GM23338 (cell line): ENCODE measurements around the gene AKR1D1. TPM values are rescaled to one million over a fixed set of nuclear protein-coding genes. Genes with fewer than 3 reads are reported as not detected.

ENCODE experiments used
- ATAC-seq: fragments of 200-7000 bp; cut with Tn5 transposase; 3 replicates; pipeline ENCODE4 v1.9.1; 2020
- DNase-seq: peaks from one replicate; pipeline ENCODE4 v3.0.0-alpha.2; 2015; ENCODE audit warnings: low spot score
- H2AFZ ChIP-seq: fragments of 200-600 bp; sonication (generic); 2 replicates; pipeline ENCODE4 v1.8.0; 2016; ENCODE audit warnings: antibody characterized with exemption, mild to moderate bottlenecking, moderate library complexity
- H3F3A ChIP-seq: fragments of 200-600 bp; sonication (generic); replicated peaks from 2 replicates; pipeline ENCODE4 v1.8.0; 2017; ENCODE audit warnings: antibody characterized with exemption, mixed run types, low read depth
- H3K27ac ChIP-seq: fragments of 200-600 bp; sonication (generic); 2 replicates; pipeline ENCODE4 v1.6.1; 2016; ENCODE audit warnings: low read depth
- H3K27me3 ChIP-seq: fragments of 200-600 bp; sonication (generic); 2 replicates; pipeline ENCODE4 v1.8.0; 2016; ENCODE audit warnings: mild to moderate bottlenecking, mixed run types, moderate library complexity; ENCODE audit not compliant: insufficient read depth
- H3K36me3 ChIP-seq: fragments of 200-600 bp; sonication (generic); 2 replicates; pipeline ENCODE4 v1.8.0; 2016; ENCODE audit warnings: mild to moderate bottlenecking; ENCODE audit not compliant: insufficient read depth
- H3K4me1 ChIP-seq: fragments of 200-600 bp; sonication (generic); 2 replicates; pipeline ENCODE4 v1.8.0; 2016; ENCODE audit warnings: mild to moderate bottlenecking, moderate library complexity; ENCODE audit not compliant: insufficient read depth
- H3K4me2 ChIP-seq: fragments of 200-600 bp; sonication (generic); 2 replicates; pipeline ENCODE4 v1.7.1; 2017; ENCODE audit warnings: mixed run types
- H3K4me3 ChIP-seq: fragments of 200-600 bp; sonication (generic); 2 replicates; pipeline ENCODE4 v1.6.1; 2016; ENCODE audit warnings: mixed run types
- H3K79me2 ChIP-seq: fragments of 200-600 bp; sonication (generic); replicated peaks from 2 replicates; pipeline ENCODE4 v1.8.0; 2017; ENCODE audit warnings: mild to moderate bottlenecking; ENCODE audit not compliant: insufficient read depth
- H3K9me2 ChIP-seq: fragments of 200-600 bp; sonication (generic); 2 replicates; pipeline ENCODE4 v1.8.0; 2017; ENCODE audit not compliant: insufficient read depth
- H4K20me1 ChIP-seq: fragments of 200-600 bp; sonication (generic); replicated peaks from 2 replicates; pipeline ENCODE4 v1.8.0; 2017; ENCODE audit warnings: mild to moderate bottlenecking; ENCODE audit not compliant: insufficient read depth
- H3K27ac Mint-ChIP-seq: 2 replicates; pipeline ENCODE4 v1.8.0; 2020; ENCODE audit warnings: inconsistent platforms, mild to moderate bottlenecking, moderate library complexity, mixed read lengths
- H3K27me3 Mint-ChIP-seq: 3 replicates; pipeline ENCODE4 v1.8.0; 2022; ENCODE audit warnings: low read depth, mild to moderate bottlenecking, moderate library complexity, mixed read lengths, inconsistent platforms; ENCODE audit not compliant: insufficient read depth, poor library complexity
- H3K36me3 Mint-ChIP-seq: 3 replicates; pipeline ENCODE4 v1.8.0; 2021; ENCODE audit warnings: low read depth, mild to moderate bottlenecking, inconsistent platforms, moderate library complexity, mixed read lengths
- H3K4me1 Mint-ChIP-seq: 3 replicates; pipeline ENCODE4 v1.8.0; 2020; ENCODE audit warnings: mild to moderate bottlenecking, inconsistent platforms, mixed read lengths
- H3K4me3 Mint-ChIP-seq: 3 replicates; pipeline ENCODE4 v1.8.0; 2021; ENCODE audit warnings: moderate library complexity, mild to moderate bottlenecking, inconsistent platforms, mixed read lengths
- H3K9me3 Mint-ChIP-seq: 3 replicates; pipeline ENCODE4 v1.8.0; 2020; ENCODE audit warnings: moderate library complexity, mild to moderate bottlenecking, inconsistent platforms, mixed read lengths
- EZH2 ChIP-seq: fragments of 200-600 bp; sonication (generic); IDR thresholded peaks from one replicate; pipeline ENCODE4 v1.8.0; 2017; ENCODE audit warnings: antibody characterized with exemption, mild to moderate bottlenecking, low read depth; ENCODE audit not compliant: unreplicated experiment
- EZH2phosphoT487 ChIP-seq: fragments of 200-600 bp; sonication (generic); IDR thresholded peaks from one replicate; pipeline ENCODE4 v1.8.1; 2018; ENCODE audit warnings: antibody characterized with exemption; ENCODE audit not compliant: unreplicated experiment
- NANOG ChIP-seq: IDR thresholded peaks from 2 replicates; pipeline ENCODE4 v1.6.1; 2016; ENCODE audit warnings: antibody characterized with exemption, borderline replicate concordance
- POLR2AphosphoS5 ChIP-seq: IDR thresholded peaks from 2 replicates; pipeline ENCODE4 v1.6.1; 2016; ENCODE audit warnings: antibody characterized with exemption, low read depth
- ZNF114 ChIP-seq: fragments of 250-450 bp; sonication (Bioruptor Pico); IDR thresholded peaks from 2 replicates; pipeline ENCODE4 v1.5.0; 2020; ENCODE audit warnings: mild to moderate bottlenecking, moderate library complexity
- polyA plus RNA-seq: library from polyadenylated mRNA; unstranded; fragments of >200 nt; fragmentation: Nextera tagmentation; extraction: Ambion mirVana; gene quantifications from 2 replicates; pipeline ENCODE4 v1.2.1, GENCODE V29; 2016
- total RNA-seq: library from RNA; depleted of rRNA; stranded (reverse); fragments of >200 nt; shearing (Covaris generic); gene quantifications from 2 replicates; pipeline ENCODE4 v1.2.3, GENCODE V29; 2014
- TF ChIP-seq, protein P1 (sequence below), 2 experiments: fragments of 200-600 bp in 1 of 2; sonication (generic) in 1 of 2; conservative IDR thresholded peaks; 2 replicates each; pipeline versions ENCODE4 v1.5.1 to v1.6.1; 2016 to 2017; ENCODE audit warnings: antibody characterized with exemption in 2 of 2, low read depth in 2 of 2, mild to moderate bottlenecking in 2 of 2, moderate library complexity in 1 of 2
- TF ChIP-seq, protein P2 (sequence below): IDR thresholded peaks from 2 replicates; pipeline ENCODE4 v1.6.1; 2016; ENCODE audit warnings: antibody characterized with exemption
- TF ChIP-seq, protein P3 (sequence below): IDR thresholded peaks from one replicate; pipeline ENCODE4 v1.6.1; 2018; ENCODE audit warnings: antibody characterized with exemption; ENCODE audit not compliant: unreplicated experiment

Gene AKR1D1
- total and polyA plus RNA-seq, 2 experiments from 2014 or later, result 0.14 TPM; not detected in 1

DNA sequence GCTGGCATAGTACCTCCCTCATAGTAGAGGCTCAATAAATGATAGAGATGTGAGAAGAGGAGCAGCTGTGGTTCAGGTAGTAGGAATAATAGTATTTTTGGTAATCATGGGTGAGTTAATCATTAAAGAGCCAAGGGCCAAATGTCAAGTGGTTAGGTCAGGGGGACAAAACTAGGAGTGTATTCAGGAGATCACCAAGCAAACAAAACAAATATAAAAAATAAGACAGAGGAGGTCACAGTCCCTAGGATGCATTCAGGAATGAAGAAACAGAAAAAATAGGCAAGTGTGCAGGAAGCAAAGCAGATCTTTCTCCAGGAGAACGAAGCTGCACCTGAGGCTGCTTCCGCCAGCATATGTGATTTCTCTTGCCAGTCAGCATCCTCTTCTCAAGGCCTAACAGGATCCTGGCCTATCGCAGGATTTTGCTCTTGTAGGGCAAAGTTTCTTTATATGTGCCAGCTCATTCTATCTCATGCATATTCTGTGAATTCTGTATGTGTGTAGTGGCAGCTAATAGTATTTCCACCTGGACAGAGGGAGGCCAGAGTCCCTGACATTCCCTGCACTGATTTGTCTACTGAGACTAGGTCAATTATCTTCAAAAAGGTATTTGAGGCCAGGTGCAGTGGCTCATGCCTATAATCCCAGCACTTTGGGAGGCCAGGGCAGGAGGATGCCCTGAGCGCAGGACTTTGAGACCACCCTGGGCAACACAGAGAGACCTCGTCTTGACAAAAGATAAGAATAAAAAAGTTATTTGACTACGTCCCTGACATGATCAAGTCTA is 82.7 kb downstream of the AKR1D1 start:
- Mint-ChIP-seq H3K4me1 (no peaks in the 10 kb centered on the region; the same call in 2 of the 3 replicates), H3K27ac (no peak overlapping the region), H3K9me3 (peaks cover 9% of the 10 kb centered on the region), H3K4me3 (no peak overlapping the region), H3K27me3 (peaks cover 3% of the 10 kb centered on the region), H3K36me3 (peaks cover 9% of the 10 kb centered on the region)
- no peak overlapping the region for H2AFZ ChIP-seq
- no peaks in the 10 kb centered on the region for H3K27me3 ChIP-seq
- H4K20me1 ChIP-seq, result no peaks in the 10 kb centered on the region
- 0 out of 2 replicates have a peak, but pooled peaks cover 7% of the 10 kb centered on the region for H3K4me1 ChIP-seq
- DNase-seq, result no peak
- H3K27ac ChIP-seq, result no peak overlapping the region
- no peaks in the 10 kb centered on the region for H3K9me2 ChIP-seq
- H3K79me2 ChIP-seq, result no peaks in the 10 kb centered on the region
- H3F3A ChIP-seq, result 0 out of 2 replicates have a peak, but pooled peaks cover 5% of the 10 kb centered on the region
- ATAC-seq, result no peak
- no peaks in the 10 kb centered on the region for H3K36me3 ChIP-seq
- no peak overlapping the region for H3K4me2 ChIP-seq
- no peak for TF ChIP-seq EZH2
- no peak overlapping the region for H3K4me3 ChIP-seq

DNA sequence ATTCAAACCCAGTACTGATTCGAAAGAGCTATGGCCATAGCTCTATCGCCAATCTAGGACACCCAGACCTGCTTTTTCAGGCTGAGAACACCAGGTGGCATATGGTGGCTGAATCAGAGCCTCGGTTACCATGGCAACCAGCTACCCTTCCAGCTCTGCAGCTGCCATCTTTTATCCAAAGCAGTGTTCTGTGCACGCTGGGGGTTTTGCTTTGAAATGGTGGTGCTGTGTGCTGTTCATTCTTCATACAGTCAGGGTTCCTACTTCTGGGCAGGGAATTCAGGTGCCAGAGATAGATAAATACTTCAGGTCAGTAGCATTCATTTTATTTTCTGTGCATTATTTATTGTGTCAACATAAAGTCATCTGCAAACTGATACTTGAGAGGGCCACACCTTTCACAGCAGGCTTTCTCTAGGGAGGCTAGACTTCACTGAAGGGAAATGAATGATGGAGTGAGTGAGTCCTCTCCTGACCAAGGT is 85.4 kb downstream of the AKR1D1 start:
- Histone ChIP-seq H3K4me1 (0 out of 2 replicates have a peak, but pooled peaks cover 7% of the 10 kb centered on the region), H4K20me1 (no peaks in the 10 kb centered on the region), H3F3A (no peaks in the 10 kb centered on the region), H3K36me3 (peaks cover 6% of the 10 kb centered on the region), H3K4me2 (no peak overlapping the region), H3K27ac (no peak overlapping the region), H3K9me2 (no peaks in the 10 kb centered on the region), H2AFZ (no peak overlapping the region), H3K79me2 (no peaks in the 10 kb centered on the region), H3K4me3 (no peak overlapping the region), H3K27me3 (no peaks in the 10 kb centered on the region)
- H3K27ac Mint-ChIP-seq, result no peak overlapping the region
- ATAC-seq, result peak; percentile 97
- peaks cover 4% of the 10 kb centered on the region for H3K4me1 Mint-ChIP-seq
- H3K36me3 Mint-ChIP-seq, result peaks cover 33% of the 10 kb centered on the region
- TF ChIP-seq, protein P1, sequence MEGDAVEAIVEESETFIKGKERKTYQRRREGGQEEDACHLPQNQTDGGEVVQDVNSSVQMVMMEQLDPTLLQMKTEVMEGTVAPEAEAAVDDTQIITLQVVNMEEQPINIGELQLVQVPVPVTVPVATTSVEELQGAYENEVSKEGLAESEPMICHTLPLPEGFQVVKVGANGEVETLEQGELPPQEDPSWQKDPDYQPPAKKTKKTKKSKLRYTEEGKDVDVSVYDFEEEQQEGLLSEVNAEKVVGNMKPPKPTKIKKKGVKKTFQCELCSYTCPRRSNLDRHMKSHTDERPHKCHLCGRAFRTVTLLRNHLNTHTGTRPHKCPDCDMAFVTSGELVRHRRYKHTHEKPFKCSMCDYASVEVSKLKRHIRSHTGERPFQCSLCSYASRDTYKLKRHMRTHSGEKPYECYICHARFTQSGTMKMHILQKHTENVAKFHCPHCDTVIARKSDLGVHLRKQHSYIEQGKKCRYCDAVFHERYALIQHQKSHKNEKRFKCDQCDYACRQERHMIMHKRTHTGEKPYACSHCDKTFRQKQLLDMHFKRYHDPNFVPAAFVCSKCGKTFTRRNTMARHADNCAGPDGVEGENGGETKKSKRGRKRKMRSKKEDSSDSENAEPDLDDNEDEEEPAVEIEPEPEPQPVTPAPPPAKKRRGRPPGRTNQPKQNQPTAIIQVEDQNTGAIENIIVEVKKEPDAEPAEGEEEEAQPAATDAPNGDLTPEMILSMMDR (conservative IDR thresholded peaks at IDR 0.05; ENCODE audit: low read depth in 2 of 2), result peak; percentile 81 to 93
- TF ChIP-seq NANOG, result no peak
- H3K27me3 Mint-ChIP-seq, result peaks cover 10% of the 10 kb centered on the region
- peak; percentile 99 for DNase-seq
- H3K4me3 Mint-ChIP-seq, result no peak overlapping the region
- H3K9me3 Mint-ChIP-seq, result peaks cover 35% of the 10 kb centered on the region

DNA sequence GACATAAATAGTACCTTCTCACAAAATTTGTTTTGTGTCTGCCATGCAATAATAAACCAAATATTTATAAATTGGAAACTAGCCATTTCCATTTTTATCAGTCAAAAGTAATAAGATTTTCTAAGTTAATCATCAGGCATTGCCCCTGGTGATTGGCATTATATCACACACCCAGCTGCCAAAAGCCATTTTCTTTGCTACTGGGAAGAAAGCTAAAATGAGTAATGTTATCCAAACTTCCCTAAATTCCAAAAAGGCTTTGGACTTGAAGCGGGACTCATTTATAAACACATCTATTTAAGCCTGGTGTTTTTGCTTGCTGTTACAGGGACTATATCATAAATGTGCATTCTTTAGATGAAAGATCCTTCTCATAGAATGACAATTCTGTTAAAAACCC is 86.0 kb downstream of the AKR1D1 start:
- ATAC-seq (no peak), DNase-seq (no peak)
- H3F3A ChIP-seq, result peaks cover 3% of the 10 kb centered on the region; the same call in 1 of the 2 replicates
- Mint-ChIP-seq H3K4me1 (peaks cover 10% of the 10 kb centered on the region), H3K4me3 (no peak overlapping the region), H3K36me3 (peaks cover 39% of the 10 kb centered on the region), H3K27ac (no peak overlapping the region), H3K9me3 (peaks cover 41% of the 10 kb centered on the region), H3K27me3 (peaks cover 10% of the 10 kb centered on the region)
- peaks cover 6% of the 10 kb centered on the region for H3K36me3 ChIP-seq
- no peak overlapping the region for H3K4me3 ChIP-seq
- H2AFZ ChIP-seq, result no peak overlapping the region
- no peak overlapping the region for H3K4me2 ChIP-seq
- no peaks in the 10 kb centered on the region for H3K27me3 ChIP-seq
- H3K79me2 ChIP-seq, result no peaks in the 10 kb centered on the region
- H3K9me2 ChIP-seq, result no peaks in the 10 kb centered on the region
- peaks cover 12% of the 10 kb centered on the region for H3K4me1 ChIP-seq
- 0 out of 2 replicates have a peak overlapping the region, but pooled peaks have one; percentile 4 for H3K27ac ChIP-seq
- no peaks in the 10 kb centered on the region for H4K20me1 ChIP-seq
- TF ChIP-seq, protein P2, sequence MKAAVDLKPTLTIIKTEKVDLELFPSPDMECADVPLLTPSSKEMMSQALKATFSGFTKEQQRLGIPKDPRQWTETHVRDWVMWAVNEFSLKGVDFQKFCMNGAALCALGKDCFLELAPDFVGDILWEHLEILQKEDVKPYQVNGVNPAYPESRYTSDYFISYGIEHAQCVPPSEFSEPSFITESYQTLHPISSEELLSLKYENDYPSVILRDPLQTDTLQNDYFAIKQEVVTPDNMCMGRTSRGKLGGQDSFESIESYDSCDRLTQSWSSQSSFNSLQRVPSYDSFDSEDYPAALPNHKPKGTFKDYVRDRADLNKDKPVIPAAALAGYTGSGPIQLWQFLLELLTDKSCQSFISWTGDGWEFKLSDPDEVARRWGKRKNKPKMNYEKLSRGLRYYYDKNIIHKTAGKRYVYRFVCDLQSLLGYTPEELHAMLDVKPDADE, result no peak
- no peak for TF ChIP-seq POLR2AphosphoS5
- no peak for TF ChIP-seq ZNF114
- TF ChIP-seq EZH2phosphoT487, result no peak
- TF ChIP-seq EZH2, result no peak
- TF ChIP-seq, protein P3, sequence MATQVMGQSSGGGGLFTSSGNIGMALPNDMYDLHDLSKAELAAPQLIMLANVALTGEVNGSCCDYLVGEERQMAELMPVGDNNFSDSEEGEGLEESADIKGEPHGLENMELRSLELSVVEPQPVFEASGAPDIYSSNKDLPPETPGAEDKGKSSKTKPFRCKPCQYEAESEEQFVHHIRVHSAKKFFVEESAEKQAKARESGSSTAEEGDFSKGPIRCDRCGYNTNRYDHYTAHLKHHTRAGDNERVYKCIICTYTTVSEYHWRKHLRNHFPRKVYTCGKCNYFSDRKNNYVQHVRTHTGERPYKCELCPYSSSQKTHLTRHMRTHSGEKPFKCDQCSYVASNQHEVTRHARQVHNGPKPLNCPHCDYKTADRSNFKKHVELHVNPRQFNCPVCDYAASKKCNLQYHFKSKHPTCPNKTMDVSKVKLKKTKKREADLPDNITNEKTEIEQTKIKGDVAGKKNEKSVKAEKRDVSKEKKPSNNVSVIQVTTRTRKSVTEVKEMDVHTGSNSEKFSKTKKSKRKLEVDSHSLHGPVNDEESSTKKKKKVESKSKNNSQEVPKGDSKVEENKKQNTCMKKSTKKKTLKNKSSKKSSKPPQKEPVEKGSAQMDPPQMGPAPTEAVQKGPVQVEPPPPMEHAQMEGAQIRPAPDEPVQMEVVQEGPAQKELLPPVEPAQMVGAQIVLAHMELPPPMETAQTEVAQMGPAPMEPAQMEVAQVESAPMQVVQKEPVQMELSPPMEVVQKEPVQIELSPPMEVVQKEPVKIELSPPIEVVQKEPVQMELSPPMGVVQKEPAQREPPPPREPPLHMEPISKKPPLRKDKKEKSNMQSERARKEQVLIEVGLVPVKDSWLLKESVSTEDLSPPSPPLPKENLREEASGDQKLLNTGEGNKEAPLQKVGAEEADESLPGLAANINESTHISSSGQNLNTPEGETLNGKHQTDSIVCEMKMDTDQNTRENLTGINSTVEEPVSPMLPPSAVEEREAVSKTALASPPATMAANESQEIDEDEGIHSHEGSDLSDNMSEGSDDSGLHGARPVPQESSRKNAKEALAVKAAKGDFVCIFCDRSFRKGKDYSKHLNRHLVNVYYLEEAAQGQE, result no peak
